EH (cell line): Measurements from ENCODE around the gene CA7.

Experiments used
- DNase-seq: peaks from one replicate; pipeline ENCODE4 v3.0.0-alpha.2; 2015; ENCODE audit warnings: low read depth

CA7 gene

DNA sequence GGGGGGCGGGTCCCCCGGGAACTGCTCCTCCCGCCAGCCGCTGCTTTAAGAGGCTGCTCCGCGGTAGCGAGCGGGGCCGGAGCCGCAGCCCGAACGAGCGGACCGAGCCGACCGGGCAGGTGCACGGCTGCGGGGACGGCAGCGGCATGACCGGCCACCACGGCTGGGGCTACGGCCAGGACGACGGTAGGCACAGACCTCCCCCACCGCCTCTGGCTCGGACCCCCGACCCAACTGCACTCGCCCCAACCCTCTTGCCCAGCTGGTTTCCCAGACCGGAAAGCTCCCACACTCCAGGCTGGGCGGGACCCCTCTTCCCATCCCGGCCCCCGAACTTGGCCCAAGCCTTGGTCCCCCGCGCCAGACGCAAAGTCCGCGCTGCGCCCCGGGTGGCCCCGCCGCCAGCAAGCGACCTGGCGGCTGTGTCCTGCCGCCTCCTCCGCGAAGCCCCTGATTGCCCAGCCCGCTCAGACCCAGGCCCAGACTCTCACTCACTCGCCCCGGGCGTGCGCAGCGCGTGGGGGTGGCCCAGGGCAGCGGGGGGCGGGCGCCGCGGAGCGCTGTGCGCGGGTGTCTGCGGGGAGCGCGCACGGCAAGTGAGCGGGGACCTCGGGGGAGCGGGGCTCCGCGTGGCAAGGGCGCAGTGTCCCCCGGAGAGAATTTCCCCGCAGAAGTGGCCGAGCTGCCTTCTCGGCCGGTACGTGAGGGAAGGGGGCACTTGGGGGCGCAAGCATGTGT is at the start of gene CA7:
TSS of gene CA7 (plus strand) at position 73 of the 738 bp plus-strand sequence. CDS start at position 147, 74 bp downstream.
- DNase-seq = no peak

GRCh38 chr16:66798161-66798560 is 46.1 kb upstream of the CA7 start:
- peak; percentile 42 for DNase-seq

DNA sequence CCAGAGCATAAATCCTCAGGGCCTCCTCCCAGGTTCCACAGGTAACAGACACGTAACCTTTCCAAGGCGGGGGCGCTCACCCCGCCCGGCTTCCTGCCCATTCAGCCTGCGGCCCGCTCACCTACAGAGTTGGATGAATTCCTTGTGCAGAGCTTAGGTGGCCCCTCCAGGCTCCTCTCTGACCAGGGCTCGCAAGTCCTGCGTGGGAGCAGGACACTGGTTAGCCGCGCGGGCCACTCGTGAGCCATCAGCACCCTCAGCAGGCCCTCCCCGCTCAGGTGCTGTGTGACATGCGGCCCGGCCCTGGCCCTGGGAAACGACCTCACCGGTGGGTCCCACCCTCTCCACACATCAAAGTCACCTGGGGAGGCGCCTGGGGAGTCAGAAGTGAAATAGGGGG is 43.4 kb upstream of the CA7 start:
- DNase-seq = no peak

GRCh38 chr16:66801320-66802105 is 42.7 kb upstream of the CA7 start, which contains the start of gene TERB1:
TERB1 (minus strand) TSS chr16:66801584; CDS start chr16:66796798, 4,786 bp downstream.
- DNase-seq = no peak

- DNase-seq = no peak
Measured at GRCh38 chr16:66802159-66802558, 42.1 kb upstream of the CA7 start.

GRCh38 chr16:66809765-66810164 is 34.4 kb upstream of the CA7 start:
- no peak for DNase-seq

GRCh38 chr16:66810391-66810790 is 33.8 kb upstream of the CA7 start:
- no peak for DNase-seq

DNA sequence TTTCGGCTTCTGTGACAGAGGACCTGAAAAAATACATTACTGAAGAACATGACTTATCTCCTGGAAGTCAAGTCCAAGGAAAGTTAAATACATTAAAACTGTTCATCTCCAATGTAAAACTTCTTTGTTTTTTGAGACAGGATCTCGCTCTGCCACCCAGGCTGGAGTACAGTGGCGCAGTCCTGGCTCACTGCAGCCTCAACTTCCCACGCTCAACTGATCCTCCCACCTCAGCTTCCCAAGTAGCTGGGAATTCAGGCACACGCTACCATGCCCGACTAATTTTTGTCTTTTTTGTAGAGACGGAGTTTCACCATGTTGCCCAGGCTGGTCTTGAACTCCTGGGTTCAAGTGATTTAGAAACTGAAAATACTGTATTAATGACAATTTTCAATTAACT is 33.2 kb upstream of the CA7 start:
- no peak for DNase-seq

GRCh38 chr16:66814734-66815133 is 29.5 kb upstream of the CA7 start:
- DNase-seq = no peak

- no peak for DNase-seq
Measured at GRCh38 chr16:66824006-66824405, 20.2 kb upstream of the CA7 start.

DNA sequence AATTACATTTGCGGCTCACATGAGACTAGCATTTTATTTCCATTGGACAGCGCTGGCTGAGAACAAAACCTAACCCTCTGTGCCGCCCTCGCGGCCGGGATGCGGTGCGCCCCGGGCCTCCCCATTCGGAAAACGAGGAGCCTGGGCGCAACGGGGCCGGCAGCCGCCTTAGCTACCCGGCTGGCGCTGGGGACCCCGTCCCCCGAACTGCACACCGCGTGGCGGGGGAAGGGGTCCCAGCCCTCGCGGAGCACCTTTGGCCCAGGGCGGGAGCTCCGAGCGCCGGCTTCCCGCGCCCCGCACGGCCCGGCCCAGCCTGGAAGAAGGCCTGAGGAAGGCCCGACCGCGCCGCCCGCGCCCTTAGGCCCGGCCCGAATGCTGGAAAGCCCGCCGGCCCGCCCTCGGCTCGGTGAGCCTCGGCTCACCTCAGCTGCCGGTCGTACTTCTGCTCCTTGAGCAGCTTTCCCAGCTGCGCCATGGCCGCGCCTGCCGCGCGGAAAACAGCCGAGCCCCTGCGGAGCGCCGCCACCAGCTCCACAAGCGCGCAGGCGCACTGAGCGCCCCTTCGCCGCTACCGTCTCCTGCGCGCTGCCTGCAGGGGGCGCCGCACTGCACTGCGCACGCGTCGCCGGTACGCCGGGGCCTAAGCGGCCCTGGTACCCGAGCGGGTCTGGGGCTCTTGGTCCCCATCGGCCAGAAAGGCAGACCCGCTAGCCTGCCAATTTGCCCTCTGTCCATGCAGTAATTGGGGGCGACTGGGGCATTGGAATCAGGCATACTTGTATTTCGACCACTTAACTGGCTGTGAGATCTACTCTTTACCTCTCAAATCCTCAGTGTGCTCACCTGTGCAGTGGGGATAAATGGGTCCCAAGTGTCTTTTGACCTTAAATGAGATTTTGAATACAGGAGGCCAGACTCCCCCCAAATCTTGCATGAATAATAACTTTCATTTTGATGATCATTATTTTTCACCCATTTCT is 13.5 kb upstream of the CA7 start, which contains the start of gene NAE1:
TSS of gene NAE1 (minus strand) at position 555 of the 983 bp plus-strand sequence. CDS start at position 478, 77 bp downstream.
- peak; percentile 85 for DNase-seq

GRCh38 chr16:66832190-66832589 is 12.0 kb upstream of the CA7 start:
- no peak for DNase-seq

GRCh38 chr16:66832661-66833305 is 11.4 kb upstream of the CA7 start:
- peak; percentile 54 for DNase-seq

DNA sequence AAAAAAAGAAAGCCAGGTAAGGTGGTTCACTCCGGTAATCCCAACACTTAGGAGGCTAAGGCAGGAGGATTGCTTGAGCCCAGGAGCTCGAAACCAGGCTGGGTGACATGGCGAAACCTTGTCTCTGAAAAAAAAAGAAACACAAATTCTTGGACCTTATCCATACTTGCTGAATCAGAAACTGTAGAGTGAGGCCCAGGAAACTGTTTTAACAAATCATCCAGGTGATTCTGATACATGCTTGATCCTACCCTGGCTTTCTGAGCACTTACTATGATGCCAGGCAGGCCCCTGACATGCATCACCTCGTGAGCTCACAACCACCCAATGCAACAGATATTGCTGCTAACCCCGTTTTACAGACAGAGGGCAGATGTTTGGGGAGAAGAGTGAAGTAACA is 9.5 kb upstream of the CA7 start:
- DNase-seq = no peak

GRCh38 chr16:66840883-66841282 is 3.3 kb upstream of the CA7 start:
- DNase-seq = no peak

- DNase-seq = no peak
Measured at GRCh38 chr16:66841366-66841765, 2.8 kb upstream of the CA7 start.

GRCh38 chr16:66842765-66843164 is 1.4 kb upstream of the CA7 start:
- DNase-seq = no peak

DNA sequence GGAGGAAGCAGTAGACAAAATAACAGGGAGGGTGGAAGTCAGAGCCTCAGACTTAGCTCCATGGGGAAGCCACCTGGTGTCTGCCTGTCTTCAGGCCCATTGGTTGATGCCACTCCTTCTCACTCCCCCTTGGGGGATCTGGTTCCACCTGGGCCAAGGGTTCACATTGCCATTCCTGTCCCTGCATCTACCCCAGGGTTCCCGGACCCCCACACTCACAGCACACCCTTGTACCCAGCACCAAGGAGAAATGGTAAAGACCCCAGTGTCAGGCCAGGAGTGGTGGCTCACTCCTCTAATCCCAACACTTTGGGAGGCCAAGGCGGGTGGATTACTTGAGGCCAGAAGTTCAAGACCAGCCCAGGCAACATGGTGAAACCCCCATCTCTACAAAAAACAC is 1.0 kb upstream of the CA7 start:
- no peak for DNase-seq

GRCh38 chr16:66844009-66844341 is 239 bp upstream of the CA7 start:
- DNase-seq = no peak

- DNase-seq = no peak
Measured at GRCh38 chr16:66845080-66845410, 831 bp downstream of the CA7 start.

DNA sequence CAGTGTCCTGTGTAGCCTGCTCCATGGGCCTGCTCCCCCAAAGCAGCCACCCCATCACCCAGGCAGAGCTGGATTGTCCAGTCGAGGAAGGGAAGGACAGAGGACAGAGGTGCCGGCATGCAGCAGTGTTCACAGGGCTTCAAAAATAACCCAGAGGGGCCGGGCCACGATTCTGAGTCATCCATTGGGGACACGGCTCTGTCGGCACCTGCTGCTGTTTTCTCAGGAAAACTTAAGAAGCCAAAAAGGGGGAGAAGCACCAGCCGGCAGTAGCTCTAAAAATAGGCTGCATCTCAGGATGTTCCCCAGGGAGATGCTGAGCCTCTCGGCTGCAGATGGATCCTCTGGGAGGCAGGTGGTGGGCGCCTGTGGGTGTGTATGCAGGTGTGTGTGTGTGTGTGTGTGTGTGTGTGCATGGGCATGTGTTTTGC is 1.6 kb downstream of the CA7 start:
- no peak for DNase-seq

DNA sequence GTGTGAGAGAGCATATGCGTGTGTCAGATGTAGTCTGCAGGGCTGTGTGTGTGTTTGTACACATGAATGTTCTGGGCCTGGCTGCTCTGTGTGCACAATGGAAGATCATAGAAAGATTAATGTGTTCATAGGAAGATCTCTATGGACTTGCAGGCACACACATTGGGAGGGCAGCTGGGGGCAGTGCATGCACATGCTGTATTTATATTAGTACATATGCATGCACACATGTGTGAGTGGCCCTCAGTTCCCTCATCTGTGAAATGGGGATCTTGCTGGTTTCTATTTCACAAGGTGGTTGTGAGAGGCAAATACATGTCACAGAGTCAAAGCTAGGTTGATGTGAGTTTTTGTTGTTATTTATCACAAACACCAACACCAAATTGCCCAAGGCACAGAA is 2.1 kb downstream of the CA7 start:
- no peak for DNase-seq
